HepG2 (cell line): ENCODE measurements around the gene CCN6. TPM values are rescaled to one million over a fixed set of nuclear protein-coding genes. Genes with fewer than 3 reads are reported as not detected.

Experiments used
- ELF4 ChIP-seq: sonication (generic); formaldehyde crosslinking; IDR thresholded peaks from 2 replicates; pipeline ENCODE4 v1.5.0; 2020; ENCODE audit warnings: missing genetic modification reagents, mild to moderate bottlenecking, moderate library complexity, borderline replicate concordance
- GTF3A ChIP-seq: sonication (generic); formaldehyde crosslinking; conservative IDR thresholded peaks from 2 replicates; pipeline ENCODE4 v1.4.0; 2020; ENCODE audit warnings: mild to moderate bottlenecking, missing genetic modification reagents
- KLF15 ChIP-seq: sonication (generic); formaldehyde crosslinking; IDR thresholded peaks from 2 replicates; pipeline ENCODE4 v1.8.1; 2023; ENCODE audit warnings: borderline replicate concordance, mild to moderate bottlenecking, inconsistent platforms, missing genetic modification reagents, mixed read lengths
- RARG ChIP-seq: sonication (generic); formaldehyde crosslinking; IDR thresholded peaks from 2 replicates; pipeline ENCODE4 v1.4.0; 2020; ENCODE audit warnings: low read depth, mild to moderate bottlenecking, missing genetic modification reagents
- SATB2 ChIP-seq: sonication (generic); formaldehyde crosslinking; IDR thresholded peaks from 2 replicates; pipeline ENCODE4 v1.5.0; 2020; ENCODE audit warnings: missing genetic modification reagents
- SUZ12 ChIP-seq: fragments of 150-350 bp; IDR thresholded peaks from 2 replicates; pipeline ENCODE4 v1.6.1; 2014; ENCODE audit warnings: low read depth, low read length
- ZBTB40 ChIP-seq, 2 experiments: fragments of 450-650 bp in 1 of 2; sonication (generic) in 1 of 2; formaldehyde crosslinking in 1 of 2; IDR thresholded peaks; 2 replicates each; pipeline versions ENCODE4 v1.6.1 to v1.8.0; 2016 to 2022; ENCODE audit warnings: antibody characterized with exemption in 1 of 2, mild to moderate bottlenecking in 1 of 2, missing genetic modification reagents in 1 of 2
- ZBTB7B ChIP-seq: sonication (generic); formaldehyde crosslinking; IDR thresholded peaks from 2 replicates; pipeline ENCODE4 v1.4.0; 2020; ENCODE audit warnings: missing genetic modification reagents
- ZNF253 ChIP-seq: sonication (generic); formaldehyde crosslinking; IDR thresholded peaks from 2 replicates; pipeline ENCODE4 v1.8.0; 2022; ENCODE audit warnings: mild to moderate bottlenecking, missing genetic modification reagents, borderline replicate concordance
- ZNF30 ChIP-seq: sonication (generic); formaldehyde crosslinking; IDR thresholded peaks from 2 replicates; pipeline ENCODE4 v1.5.0; 2020; ENCODE audit warnings: mild to moderate bottlenecking, missing genetic modification reagents
- ZNF605 ChIP-seq: sonication (generic); formaldehyde crosslinking; IDR thresholded peaks from 2 replicates; pipeline ENCODE4 v1.8.0; 2022; ENCODE audit warnings: mild to moderate bottlenecking, missing genetic modification reagents
- ZNF619 ChIP-seq: sonication (generic); formaldehyde crosslinking; IDR thresholded peaks from 2 replicates; pipeline ENCODE4 v1.4.0; 2020; ENCODE audit warnings: mild to moderate bottlenecking, missing genetic modification reagents
- ZNF639 ChIP-seq: conservative IDR thresholded peaks from 2 replicates; pipeline ENCODE4 v1.6.1; 2018; ENCODE audit warnings: missing genetic modification reagents
- ZUFSP ChIP-seq: sonication (generic); formaldehyde crosslinking; IDR thresholded peaks from 2 replicates; pipeline ENCODE4 v1.9.0; 2021; ENCODE audit warnings: missing genetic modification reagents, mild to moderate bottlenecking, borderline replicate concordance
- polyA plus RNA-seq, 8 experiments: library from polyadenylated mRNA; depleted of rRNA in 3 of 8; stranded (reverse) in 7 of 8; unstranded in 1 of 8; fragments of >200 nt; fragmentation: Illumina TruSeq in 4 of 8; extraction: Trizol in 4 of 8; gene quantifications; 2 replicates each; pipeline versions ENCODE4 v1.2.1 to v1.2.3, GENCODE V29; 2011 to 2016; ENCODE audit warnings: low read depth in 4 of 8, missing spikeins in 1 of 8, mixed read lengths in 1 of 8; ENCODE audit not compliant: insufficient read depth in 1 of 8
- total RNA-seq, 5 experiments: library from RNA; depleted of rRNA; stranded (reverse); fragments of >200 nt; fragmentation: Illumina TruSeq; extraction: Trizol; gene quantifications; 2 replicates each; pipeline ENCODE4 v1.2.3, GENCODE V29; 2016; ENCODE audit warnings: low read depth in 1 of 5

Gene CCN6
- total and polyA plus RNA-seq, 2 of the 13 experiments (the other 11 are each of a cell fraction or from before 2014, with no cell fraction given), result not detected

DNA sequence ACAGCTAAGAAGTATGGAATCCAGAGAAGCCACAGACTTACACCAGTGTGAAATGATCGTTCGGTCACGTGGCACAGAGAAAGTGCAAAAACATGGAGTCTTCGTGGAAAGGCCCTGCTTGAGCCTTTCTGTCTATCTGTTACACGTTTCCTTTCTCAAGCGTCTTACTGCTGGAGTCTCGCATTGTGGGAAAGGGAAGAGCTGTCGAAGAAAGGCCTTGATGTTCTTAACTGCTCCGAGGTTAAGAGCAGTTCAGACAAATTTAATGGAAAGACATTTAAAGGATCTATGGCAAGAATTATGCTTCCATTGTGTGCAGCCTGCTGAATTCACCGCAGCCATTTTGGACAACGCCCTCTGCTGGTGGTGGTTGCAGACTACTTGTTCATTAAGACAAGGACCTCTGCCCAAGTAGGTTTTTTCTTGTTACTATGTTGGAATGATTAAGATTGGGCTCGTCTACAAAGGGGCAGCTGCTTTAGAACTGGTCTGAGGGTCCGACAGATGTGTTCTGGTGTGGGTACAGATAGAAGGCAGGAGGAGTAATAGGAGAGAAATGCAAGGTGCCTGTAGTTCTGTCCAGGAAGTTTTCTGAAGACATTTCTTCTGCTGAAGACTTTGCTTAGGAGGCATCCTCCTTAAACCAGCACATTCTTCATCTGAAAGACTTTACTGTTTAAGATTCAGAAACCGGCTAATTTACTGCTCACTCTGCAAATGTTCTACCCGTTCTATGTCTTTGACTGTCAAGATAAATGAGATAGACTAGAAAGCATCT, 24.7 kb upstream of the CCN6 start (continued):
- TF ChIP-seq KLF15 (CRISPR knock-in tag) (no peak), GTF3A (CRISPR knock-in tag) (no peak), ZNF253 (no peak), ZNF619 (CRISPR knock-in tag) (0 out of 2 replicates have a peak, but pooled peaks have one; percentile 45), SUZ12 (no peak), ZBTB40 (IDR thresholded peaks at IDR 0.05) (no peak), ZBTB40 (CRISPR knock-in tag; IDR thresholded peaks at IDR 0.05) (no peak), ELF4 (no peak), ZNF30 (no peak), ZUFSP (CRISPR knock-in tag) (no peak), SATB2 (CRISPR knock-in tag) (no peak), ZBTB7B (CRISPR knock-in tag) (no peak), ZNF605 (CRISPR knock-in tag) (peak; percentile 37; the same call in 1 of the 2 replicates), RARG (CRISPR knock-in tag) (no peak), ZNF639 (CRISPR knock-in tag) (no peak)
